Astrocyte (in vitro differentiated cells and primary cell): ENCODE measurements around the gene ANKRD42. TPM values are rescaled to one million over a fixed set of nuclear protein-coding genes. Genes with fewer than 3 reads are reported as not detected.

Source experiments
- DNase-seq: peaks from one replicate; pipeline ENCODE4 v3.0.0-alpha.2; 2010; ENCODE audit warnings: low read depth
- FAIRE-seq: peaks from 2 replicates; lab custom pipeline; 2011; peaks lifted over from hg19 to GRCh38; lab: Jason Lieb, UNC
- H2AFZ ChIP-seq: 2 replicates; pipeline ENCODE4 v1.6.0; 2012; ENCODE audit warnings: low read depth, low read length, inconsistent platforms
- H3K27ac ChIP-seq: 2 replicates; pipeline ENCODE4 v1.5.1; 2011; ENCODE audit warnings: low read depth, low read length, inconsistent platforms
- H3K27me3 ChIP-seq: 2 replicates; pipeline ENCODE4 v1.6.0; 2011; ENCODE audit warnings: low read length, inconsistent platforms; ENCODE audit not compliant: insufficient read depth
- H3K36me3 ChIP-seq: 2 replicates; pipeline ENCODE4 v1.5.1; 2011; ENCODE audit warnings: low read length, inconsistent platforms; ENCODE audit not compliant: insufficient read depth
- H3K4me1 ChIP-seq: 2 replicates; pipeline ENCODE4 v1.5.1; 2011; ENCODE audit warnings: low read length, inconsistent platforms; ENCODE audit not compliant: insufficient read depth
- H3K4me2 ChIP-seq: 2 replicates; pipeline ENCODE4 v1.6.0; 2012; ENCODE audit warnings: low read length, inconsistent platforms
- H3K4me3 ChIP-seq: 2 replicates; pipeline ENCODE4 v1.5.1; 2011; ENCODE audit warnings: low read depth, mild to moderate bottlenecking, low read length, inconsistent platforms; ENCODE audit not compliant: insufficient read depth
- H3K79me2 ChIP-seq: 2 replicates; pipeline ENCODE4 v1.6.0; 2012; ENCODE audit warnings: mild to moderate bottlenecking, low read length, inconsistent platforms; ENCODE audit not compliant: insufficient read depth
- H3K9ac ChIP-seq: 2 replicates; pipeline ENCODE4 v1.6.0; 2012; ENCODE audit warnings: mild to moderate bottlenecking, low read length, inconsistent platforms
- H3K9me3 ChIP-seq: 2 replicates; pipeline ENCODE4 v1.5.1; 2012; ENCODE audit warnings: low read depth, mild to moderate bottlenecking, low read length, inconsistent platforms; ENCODE audit not compliant: insufficient read depth
- H4K20me1 ChIP-seq: 2 replicates; pipeline ENCODE4 v1.6.0; 2012; ENCODE audit warnings: low read length, inconsistent platforms; ENCODE audit not compliant: insufficient read depth
- H3K27ac Mint-ChIP-seq: one replicate; pipeline ENCODE4 v1.8.0; 2021; ENCODE audit warnings: mild to moderate bottlenecking, mixed read lengths; ENCODE audit not compliant: unreplicated experiment
- H3K27me3 Mint-ChIP-seq: one replicate; pipeline ENCODE4 v1.8.0; 2021; ENCODE audit warnings: low read depth, mixed read lengths; ENCODE audit not compliant: unreplicated experiment
- H3K36me3 Mint-ChIP-seq: one replicate; pipeline ENCODE4 v1.8.0; 2021; ENCODE audit warnings: low read depth, mixed read lengths; ENCODE audit not compliant: unreplicated experiment
- H3K4me1 Mint-ChIP-seq: one replicate; pipeline ENCODE4 v1.8.0; 2021; ENCODE audit warnings: low read depth, mixed read lengths; ENCODE audit not compliant: unreplicated experiment
- H3K4me3 Mint-ChIP-seq: one replicate; pipeline ENCODE4 v1.8.0; 2021; ENCODE audit warnings: mild to moderate bottlenecking, moderate library complexity, mixed read lengths; ENCODE audit not compliant: unreplicated experiment
- H3K9me3 Mint-ChIP-seq: one replicate; pipeline ENCODE4 v1.8.0; 2021; ENCODE audit warnings: mild to moderate bottlenecking, mixed read lengths; ENCODE audit not compliant: unreplicated experiment
- CTCF ChIP-seq: IDR thresholded peaks from 2 replicates; pipeline ENCODE4 v1.5.1; 2011; ENCODE audit warnings: low read depth, mild to moderate bottlenecking, inconsistent platforms, low read length, moderate library complexity; ENCODE audit not compliant: insufficient read depth
- EZH2 ChIP-seq: IDR thresholded peaks from 2 replicates; pipeline ENCODE4 v1.6.1; 2012; ENCODE audit warnings: mild to moderate bottlenecking, low read length, inconsistent platforms; ENCODE audit not compliant: insufficient read depth
- total RNA-seq: library from RNA; stranded (reverse); gene quantifications from 2 replicates; pipeline ENCODE4 v1.2.1, GENCODE V29; 2021

Gene ANKRD42
- total RNA-seq, 1 donor from 2014 or later: 15.0 TPM

- no peak overlapping the region for H3K27ac Mint-ChIP-seq
- Histone ChIP-seq H3K4me3 (no peak overlapping the region), H3K4me2 (peak overlapping the region; percentile 32), H3K27me3 (no peaks in the 10 kb centered on the region), H3K27ac (no peak overlapping the region), H2AFZ (no peak overlapping the region), H3K9ac (no peak overlapping the region), H3K79me2 (peaks cover 100% of the 10 kb centered on the region), H3K4me1 (peaks cover 12% of the 10 kb centered on the region), H4K20me1 (peaks cover 74% of the 10 kb centered on the region), H3K36me3 (peaks cover 36% of the 10 kb centered on the region), H3K9me3 (no peaks in the 10 kb centered on the region)
- H3K9me3 Mint-ChIP-seq: no peaks in the 10 kb centered on the region
- DNase-seq: no peak
- H3K4me1 Mint-ChIP-seq: peaks cover 16% of the 10 kb centered on the region
- no peak for TF ChIP-seq EZH2
- TF ChIP-seq CTCF: no peak
- H3K4me3 Mint-ChIP-seq: peak overlapping the region; percentile 36
- no peaks in the 10 kb centered on the region for H3K27me3 Mint-ChIP-seq
- peaks cover 19% of the 10 kb centered on the region for H3K36me3 Mint-ChIP-seq
- no peak for FAIRE-seq
Observed at GRCh38 chr11:83162377-83162776, 31.1 kb upstream of the ANKRD42 start.

DNA sequence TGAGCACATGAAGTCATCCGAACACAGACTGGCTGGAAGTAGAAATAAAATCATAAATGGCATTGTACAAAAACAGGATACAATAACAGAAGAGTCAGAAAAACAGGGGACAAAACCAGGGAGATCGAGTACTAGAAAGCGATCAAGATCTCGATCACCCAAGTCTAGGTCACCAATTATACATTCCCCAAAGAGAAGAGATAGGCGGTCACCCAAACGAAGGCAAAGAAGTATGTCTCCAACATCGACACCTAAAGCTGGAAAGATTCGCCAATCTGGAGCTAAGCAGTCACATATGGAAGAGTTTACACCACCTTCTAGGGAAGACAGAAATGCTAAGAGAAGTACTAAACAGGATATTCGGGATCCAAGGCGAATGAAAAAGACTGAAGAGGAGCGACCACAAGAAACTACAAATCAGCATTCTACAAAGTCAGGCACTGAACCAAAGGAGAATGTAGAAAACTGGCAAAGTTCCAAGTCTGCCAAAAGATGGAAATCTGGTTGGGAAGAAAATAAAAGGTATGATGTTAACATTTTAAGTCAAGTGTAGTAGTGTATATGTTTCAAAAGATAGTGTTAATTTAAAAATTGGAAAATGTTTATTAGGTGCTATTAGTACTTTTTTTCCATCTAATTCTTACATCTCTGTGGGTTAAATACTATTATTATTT is 27.2 kb upstream of the ANKRD42 start:
- DNase-seq (no peak), FAIRE-seq (no peak)
- Histone ChIP-seq H3K36me3 (peaks cover 68% of the 10 kb centered on the region), H3K4me2 (no peak overlapping the region), H2AFZ (no peak overlapping the region), H3K9me3 (no peaks in the 10 kb centered on the region), H3K4me1 (peaks cover 3% of the 10 kb centered on the region), H4K20me1 (peaks cover 69% of the 10 kb centered on the region), H3K27ac (no peak overlapping the region), H3K4me3 (no peak overlapping the region), H3K27me3 (no peaks in the 10 kb centered on the region), H3K9ac (no peak overlapping the region), H3K79me2 (peaks cover 100% of the 10 kb centered on the region)
- H3K4me1 Mint-ChIP-seq: peaks cover 13% of the 10 kb centered on the region
- no peak for TF ChIP-seq EZH2
- H3K27ac Mint-ChIP-seq: no peak overlapping the region
- peaks cover 23% of the 10 kb centered on the region for H3K36me3 Mint-ChIP-seq
- H3K9me3 Mint-ChIP-seq: no peaks in the 10 kb centered on the region
- H3K4me3 Mint-ChIP-seq: no peak overlapping the region
- H3K27me3 Mint-ChIP-seq: no peaks in the 10 kb centered on the region

DNA sequence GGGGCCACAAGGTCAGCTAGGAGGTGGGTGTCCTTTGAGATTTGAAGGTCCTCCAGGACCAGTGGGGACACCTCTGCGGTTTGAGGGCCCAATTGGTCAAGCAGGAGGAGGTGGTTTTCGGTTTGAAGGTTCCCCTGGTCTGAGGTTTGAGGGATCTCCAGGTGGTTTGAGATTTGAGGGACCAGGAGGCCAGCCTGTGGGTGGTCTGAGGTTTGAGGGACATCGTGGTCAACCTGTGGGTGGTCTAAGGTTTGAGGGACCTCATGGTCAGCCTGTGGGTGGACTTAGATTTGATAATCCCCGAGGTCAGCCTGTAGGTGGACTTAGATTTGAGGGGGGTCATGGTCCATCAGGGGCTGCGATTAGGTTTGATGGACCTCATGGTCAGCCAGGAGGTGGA is 24.8 kb upstream of the ANKRD42 start:
- no peak for DNase-seq
- H3K9me3 Mint-ChIP-seq: no peaks in the 10 kb centered on the region
- Histone ChIP-seq H3K27me3 (no peaks in the 10 kb centered on the region), H3K9ac (no peak overlapping the region), H3K79me2 (peaks cover 99% of the 10 kb centered on the region), H3K36me3 (peaks cover 71% of the 10 kb centered on the region), H3K4me3 (no peak overlapping the region), H3K4me1 (peaks cover 3% of the 10 kb centered on the region), H4K20me1 (peaks cover 75% of the 10 kb centered on the region), H3K4me2 (no peak overlapping the region), H2AFZ (no peak overlapping the region), H3K27ac (no peak overlapping the region), H3K9me3 (no peaks in the 10 kb centered on the region)
- H3K4me3 Mint-ChIP-seq: no peak overlapping the region
- H3K4me1 Mint-ChIP-seq: peaks cover 10% of the 10 kb centered on the region
- no peak for FAIRE-seq
- no peak for TF ChIP-seq EZH2
- no peak for TF ChIP-seq CTCF
- H3K36me3 Mint-ChIP-seq: peaks cover 25% of the 10 kb centered on the region
- no peaks in the 10 kb centered on the region for H3K27me3 Mint-ChIP-seq
- H3K27ac Mint-ChIP-seq: peak overlapping the region; percentile 8
